Testis (tissue), 2 donors: ENCODE measurements around the gene SLC30A10.

Experiments used
- CTCF ChIP-seq, 3 experiments: fragments of 450-650 bp in 2 of 3; fragments of 200-600 bp in 1 of 3; sonication (generic) in 1 of 3; IDR thresholded peaks; one replicate each; pipeline ENCODE4 v1.5.1; 2016 to 2019; ENCODE audit warnings: antibody characterized with exemption in 3 of 3, mild to moderate bottlenecking in 2 of 3, moderate library complexity in 1 of 3
- POLR2A ChIP-seq: fragments of 450-650 bp; IDR thresholded peaks from one replicate; pipeline ENCODE4 v1.6.1; 2017; ENCODE audit warnings: antibody characterized with exemption, mild to moderate bottlenecking, moderate library complexity

GRCh38 chr1:219902951-219903350, 25.4 kb downstream of the SLC30A10 start:
- TF ChIP-seq CTCF (IDR thresholded peaks at IDR 0.05) (no peak), POLR2A (no peak)
